ENCODE data around the gene GBF1. TPM values are rescaled to one million over a fixed set of nuclear protein-coding genes. Genes with fewer than 3 reads are reported as not detected.

GBF1 gene
- total and polyA plus RNA-seq, 2 of the 13 experiments (the other 11 are each of a cell fraction or from before 2014, with no cell fraction given) = 17.1 to 21.9 TPM

DNA sequence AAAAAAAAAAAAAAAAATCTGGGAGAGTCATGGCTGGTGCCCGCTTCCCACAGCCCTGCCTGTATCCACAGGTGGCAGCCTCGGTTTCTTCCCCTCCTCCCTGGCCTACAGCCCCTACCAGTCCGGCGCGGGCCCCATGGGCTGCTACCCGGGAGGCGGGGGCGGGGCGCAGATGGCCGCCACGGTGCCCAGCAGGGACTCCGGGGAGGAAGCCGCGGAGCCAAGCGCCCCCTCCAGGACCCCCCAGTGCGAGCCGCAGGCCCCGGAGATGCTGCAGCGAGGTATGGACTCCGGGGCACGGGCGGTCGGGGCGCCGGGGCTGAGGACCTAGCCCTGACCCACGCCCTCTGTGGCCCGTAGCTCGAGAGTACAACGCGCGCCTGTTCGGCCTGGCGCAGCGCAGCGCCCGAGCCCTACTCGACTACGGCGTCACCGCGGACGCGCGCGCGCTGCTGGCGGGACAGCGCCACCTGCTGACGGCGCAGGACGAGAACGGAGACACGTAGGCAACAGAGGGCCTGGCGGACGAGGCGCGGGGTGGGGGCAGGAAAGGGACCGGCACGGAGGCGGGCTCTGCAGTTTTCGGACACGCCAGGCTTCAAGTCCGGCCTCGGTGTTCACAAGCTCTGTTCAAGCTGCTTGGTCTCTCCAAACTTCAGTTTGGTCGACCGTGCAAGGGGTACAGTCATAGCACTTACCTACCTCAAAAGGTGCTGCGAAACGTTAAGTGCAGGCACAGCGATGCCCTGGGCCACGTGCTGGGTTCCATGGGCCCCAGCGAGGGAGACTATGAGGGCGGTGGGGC, 154.1 kb downstream of the GBF1 start (continued):
- peak; percentile 94 for TF ChIP-seq DMAP1 (CRISPR knock-in tag; IDR thresholded peaks at IDR 0.05)
- TF ChIP-seq, protein P1, sequence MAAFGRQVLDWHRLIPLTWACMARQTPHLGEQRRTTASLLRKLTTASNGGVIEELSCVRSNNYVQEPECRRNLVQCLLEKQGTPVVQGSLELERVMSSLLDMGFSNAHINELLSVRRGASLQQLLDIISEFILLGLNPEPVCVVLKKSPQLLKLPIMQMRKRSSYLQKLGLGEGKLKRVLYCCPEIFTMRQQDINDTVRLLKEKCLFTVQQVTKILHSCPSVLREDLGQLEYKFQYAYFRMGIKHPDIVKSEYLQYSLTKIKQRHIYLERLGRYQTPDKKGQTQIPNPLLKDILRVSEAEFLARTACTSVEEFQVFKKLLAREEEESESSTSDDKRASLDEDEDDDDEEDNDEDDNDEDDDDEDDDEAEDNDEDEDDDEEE (CRISPR knock-in tag; IDR thresholded peaks at IDR 0.05) = peak; percentile 64; the same call in 1 of the 2 replicates
- TF ChIP-seq KDM5B (CRISPR knock-in tag; IDR thresholded peaks at IDR 0.05; ENCODE audit: borderline replicate concordance) = peak; percentile 92
- peak; percentile 85 for TF ChIP-seq GABPB1 (CRISPR knock-in tag; IDR thresholded peaks at IDR 0.05)
- peak; percentile 80 for TF ChIP-seq ZNF350 (CRISPR knock-in tag; IDR thresholded peaks at IDR 0.05; ENCODE audit: borderline replicate concordance, low read depth)
- TF ChIP-seq DNMT3B (CRISPR knock-in tag; conservative IDR thresholded peaks at IDR 0.05) = no peak
- peak; percentile 86 for TF ChIP-seq CBFB (CRISPR knock-in tag; IDR thresholded peaks at IDR 0.05)
- peak; percentile 54; the same call in 1 of the 2 replicates for TF ChIP-seq ESRRA (CRISPR knock-in tag; IDR thresholded peaks at IDR 0.05; ENCODE audit: low read depth)
- TF ChIP-seq ZNF607 (CRISPR knock-in tag; IDR thresholded peaks at IDR 0.05; ENCODE audit: borderline replicate concordance) = peak; percentile 40; the same call in 1 of the 2 replicates
- no peak for TF ChIP-seq ZKSCAN5 (CRISPR knock-in tag; IDR thresholded peaks at IDR 0.05)
- TF ChIP-seq HNRNPK (IDR thresholded peaks at IDR 0.05; ENCODE audit: low read depth, low read length, poor library complexity, severe bottlenecking) = peak; percentile 72
- TF ChIP-seq, protein P2, sequence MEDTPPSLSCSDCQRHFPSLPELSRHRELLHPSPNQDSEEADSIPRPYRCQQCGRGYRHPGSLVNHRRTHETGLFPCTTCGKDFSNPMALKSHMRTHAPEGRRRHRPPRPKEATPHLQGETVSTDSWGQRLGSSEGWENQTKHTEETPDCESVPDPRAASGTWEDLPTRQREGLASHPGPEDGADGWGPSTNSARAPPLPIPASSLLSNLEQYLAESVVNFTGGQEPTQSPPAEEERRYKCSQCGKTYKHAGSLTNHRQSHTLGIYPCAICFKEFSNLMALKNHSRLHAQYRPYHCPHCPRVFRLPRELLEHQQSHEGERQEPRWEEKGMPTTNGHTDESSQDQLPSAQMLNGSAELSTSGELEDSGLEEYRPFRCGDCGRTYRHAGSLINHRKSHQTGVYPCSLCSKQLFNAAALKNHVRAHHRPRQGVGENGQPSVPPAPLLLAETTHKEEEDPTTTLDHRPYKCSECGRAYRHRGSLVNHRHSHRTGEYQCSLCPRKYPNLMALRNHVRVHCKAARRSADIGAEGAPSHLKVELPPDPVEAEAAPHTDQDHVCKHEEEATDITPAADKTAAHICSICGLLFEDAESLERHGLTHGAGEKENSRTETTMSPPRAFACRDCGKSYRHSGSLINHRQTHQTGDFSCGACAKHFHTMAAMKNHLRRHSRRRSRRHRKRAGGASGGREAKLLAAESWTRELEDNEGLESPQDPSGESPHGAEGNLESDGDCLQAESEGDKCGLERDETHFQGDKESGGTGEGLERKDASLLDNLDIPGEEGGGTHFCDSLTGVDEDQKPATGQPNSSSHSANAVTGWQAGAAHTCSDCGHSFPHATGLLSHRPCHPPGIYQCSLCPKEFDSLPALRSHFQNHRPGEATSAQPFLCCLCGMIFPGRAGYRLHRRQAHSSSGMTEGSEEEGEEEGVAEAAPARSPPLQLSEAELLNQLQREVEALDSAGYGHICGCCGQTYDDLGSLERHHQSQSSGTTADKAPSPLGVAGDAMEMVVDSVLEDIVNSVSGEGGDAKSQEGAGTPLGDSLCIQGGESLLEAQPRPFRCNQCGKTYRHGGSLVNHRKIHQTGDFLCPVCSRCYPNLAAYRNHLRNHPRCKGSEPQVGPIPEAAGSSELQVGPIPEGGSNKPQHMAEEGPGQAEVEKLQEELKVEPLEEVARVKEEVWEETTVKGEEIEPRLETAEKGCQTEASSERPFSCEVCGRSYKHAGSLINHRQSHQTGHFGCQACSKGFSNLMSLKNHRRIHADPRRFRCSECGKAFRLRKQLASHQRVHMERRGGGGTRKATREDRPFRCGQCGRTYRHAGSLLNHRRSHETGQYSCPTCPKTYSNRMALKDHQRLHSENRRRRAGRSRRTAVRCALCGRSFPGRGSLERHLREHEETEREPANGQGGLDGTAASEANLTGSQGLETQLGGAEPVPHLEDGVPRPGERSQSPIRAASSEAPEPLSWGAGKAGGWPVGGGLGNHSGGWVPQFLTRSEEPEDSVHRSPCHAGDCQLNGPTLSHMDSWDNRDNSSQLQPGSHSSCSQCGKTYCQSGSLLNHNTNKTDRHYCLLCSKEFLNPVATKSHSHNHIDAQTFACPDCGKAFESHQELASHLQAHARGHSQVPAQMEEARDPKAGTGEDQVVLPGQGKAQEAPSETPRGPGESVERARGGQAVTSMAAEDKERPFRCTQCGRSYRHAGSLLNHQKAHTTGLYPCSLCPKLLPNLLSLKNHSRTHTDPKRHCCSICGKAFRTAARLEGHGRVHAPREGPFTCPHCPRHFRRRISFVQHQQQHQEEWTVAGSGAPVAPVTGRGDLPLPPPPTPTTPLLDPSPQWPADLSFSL (CRISPR knock-in tag; IDR thresholded peaks at IDR 0.05) = no peak
- no peak for TF ChIP-seq ZNF224 (CRISPR knock-in tag; IDR thresholded peaks at IDR 0.05)
- TF ChIP-seq ZC3H4 (CRISPR knock-in tag; IDR thresholded peaks at IDR 0.05; ENCODE audit: borderline replicate concordance) = no peak
- TF ChIP-seq ZNF264 (CRISPR knock-in tag; IDR thresholded peaks at IDR 0.05) = no peak; the same call in 1 of the 2 replicates
- peak; percentile 44; the same call in 1 of the 2 replicates for TF ChIP-seq SMC3 (IDR thresholded peaks at IDR 0.05; ENCODE audit: low read length)
- TF ChIP-seq ELF3 (CRISPR knock-in tag; IDR thresholded peaks at IDR 0.05) = peak; percentile 82
- TF ChIP-seq FOXJ3 (CRISPR knock-in tag; IDR thresholded peaks at IDR 0.05; ENCODE audit: borderline replicate concordance) = no peak
- TF ChIP-seq NKX3-1 (CRISPR knock-in tag; IDR thresholded peaks at IDR 0.05) = no peak
- TF ChIP-seq ZNF572 (CRISPR knock-in tag; IDR thresholded peaks at IDR 0.05) = no peak
- no peak for TF ChIP-seq NONO (IDR thresholded peaks at IDR 0.05)
- TF ChIP-seq NONO (CRISPR knock-in tag; conservative IDR thresholded peaks at IDR 0.05) = peak; percentile 99
- TF ChIP-seq ZNF878 (CRISPR knock-in tag; IDR thresholded peaks at IDR 0.05) = no peak
- 0 out of 2 replicates have a peak, but pooled peaks have one; percentile 44 for TF ChIP-seq EEA1 (CRISPR knock-in tag; IDR thresholded peaks at IDR 0.05; ENCODE audit: borderline replicate concordance)
